HEK293 (cell line): ENCODE data around the gene PSTPIP2.

Source experiments
- CTCF ChIP-seq: fragments of 450-650 bp; formaldehyde crosslinking; IDR thresholded peaks from 2 replicates; pipeline ENCODE4 v1.5.1; 2016; ENCODE audit warnings: missing biosample characterization, missing genetic modification characterization
- ELK4 ChIP-seq: IDR thresholded peaks from 2 replicates; pipeline ENCODE4 v1.6.1; 2011; ENCODE audit warnings: mild to moderate bottlenecking, low read depth, low read length, borderline replicate concordance
- FEZF1 ChIP-seq: fragments of 450-650 bp; formaldehyde crosslinking; IDR thresholded peaks from 2 replicates; pipeline ENCODE4 v1.5.1; 2016; ENCODE audit warnings: missing biosample characterization, missing genetic modification characterization
- GFI1B ChIP-seq: fragments of 450-650 bp; formaldehyde crosslinking; IDR thresholded peaks from 2 replicates; pipeline ENCODE4 v1.5.1; 2016; ENCODE audit warnings: missing biosample characterization, missing genetic modification characterization
- HOXC10 ChIP-seq: sonication (generic); formaldehyde crosslinking; IDR thresholded peaks from 2 replicates; pipeline ENCODE4 v1.8.1; 2023; ENCODE audit warnings: mild to moderate bottlenecking, missing genetic modification reagents
- IKZF3 ChIP-seq: fragments of 450-650 bp; IDR thresholded peaks from 2 replicates; pipeline ENCODE4 v1.5.0; 2018; ENCODE audit warnings: missing biosample characterization, mild to moderate bottlenecking, missing genetic modification characterization, moderate library complexity
- KLF1 ChIP-seq: fragments of 450-650 bp; formaldehyde crosslinking; IDR thresholded peaks from 2 replicates; pipeline ENCODE4 v1.5.1; 2016; ENCODE audit warnings: missing biosample characterization, missing genetic modification characterization
- KLF7 ChIP-seq: fragments of 450-650 bp; formaldehyde crosslinking; IDR thresholded peaks from 2 replicates; pipeline ENCODE4 v1.5.1; 2016; ENCODE audit warnings: missing biosample characterization, missing genetic modification characterization, borderline replicate concordance
- KLF9 ChIP-seq: fragments of 450-650 bp; formaldehyde crosslinking; IDR thresholded peaks from 2 replicates; pipeline ENCODE4 v1.5.1; 2016; ENCODE audit warnings: missing biosample characterization, missing genetic modification characterization, low read depth
- MYNN ChIP-seq: fragments of 450-650 bp; formaldehyde crosslinking; IDR thresholded peaks from 2 replicates; pipeline ENCODE4 v1.5.1; 2016; ENCODE audit warnings: missing biosample characterization, missing genetic modification characterization, borderline replicate concordance
- PRDM1 ChIP-seq: fragments of 450-650 bp; formaldehyde crosslinking; IDR thresholded peaks from 2 replicates; pipeline ENCODE4; 2016; ENCODE audit warnings: missing biosample characterization, missing genetic modification characterization
- PRDM10 ChIP-seq: fragments of 450-650 bp; formaldehyde crosslinking; IDR thresholded peaks from 2 replicates; pipeline ENCODE4 v1.5.1; 2016; ENCODE audit warnings: missing biosample characterization, missing genetic modification characterization
- REPIN1 ChIP-seq: fragments of 450-650 bp; formaldehyde crosslinking; IDR thresholded peaks from 2 replicates; pipeline ENCODE4 v1.5.1; 2017; ENCODE audit warnings: missing biosample characterization, missing genetic modification characterization, low read depth
- ZBTB10 ChIP-seq: fragments of 450-650 bp; formaldehyde crosslinking; IDR thresholded peaks from 2 replicates; pipeline ENCODE4 v1.5.1; 2016; ENCODE audit warnings: missing biosample characterization, missing genetic modification characterization
- ZEB2 ChIP-seq: fragments of 450-650 bp; formaldehyde crosslinking; IDR thresholded peaks from 2 replicates; pipeline ENCODE4 v1.5.1; 2016; ENCODE audit warnings: missing biosample characterization, missing genetic modification characterization
- ZFHX2 ChIP-seq: fragments of 450-650 bp; formaldehyde crosslinking; conservative IDR thresholded peaks from 2 replicates; pipeline ENCODE4 v1.5.1; 2016; ENCODE audit warnings: missing biosample characterization, missing genetic modification characterization
- ZFP69B ChIP-seq: fragments of 450-650 bp; formaldehyde crosslinking; IDR thresholded peaks from 2 replicates; pipeline ENCODE4 v1.5.1; 2016; ENCODE audit warnings: missing biosample characterization, missing genetic modification characterization
- ZNF114 ChIP-seq: fragments of 450-650 bp; formaldehyde crosslinking; IDR thresholded peaks from 2 replicates; pipeline ENCODE4 v1.5.0; 2017; ENCODE audit warnings: missing biosample characterization, missing genetic modification characterization
- ZNF146 ChIP-seq: fragments of 450-650 bp; formaldehyde crosslinking; IDR thresholded peaks from 2 replicates; pipeline ENCODE4 v1.5.1; 2016; ENCODE audit warnings: missing biosample characterization, missing genetic modification characterization
- ZNF24 ChIP-seq: fragments of 450-650 bp; formaldehyde crosslinking; IDR thresholded peaks from 2 replicates; pipeline ENCODE4 v1.5.1; 2016; ENCODE audit warnings: missing biosample characterization, missing genetic modification characterization
- ZNF274 ChIP-seq, 2 experiments: fragments of 200-500 bp in 1 of 2; fragments of 450-650 bp in 1 of 2; sonication (Bioruptor generic) in 1 of 2; formaldehyde crosslinking in 1 of 2; IDR thresholded peaks; 2 replicates each; pipeline versions ENCODE4 v1.5.1 to v1.6.1; 2014 to 2016; ENCODE audit warnings: borderline replicate concordance in 1 of 2, inconsistent platforms in 1 of 2, low read length in 1 of 2, missing biosample characterization in 1 of 2, missing genetic modification characterization in 1 of 2
- ZNF335 ChIP-seq: fragments of 450-650 bp; formaldehyde crosslinking; conservative IDR thresholded peaks from 2 replicates; pipeline ENCODE4 v1.5.1; 2016; ENCODE audit warnings: missing biosample characterization, missing genetic modification characterization
- ZNF394 ChIP-seq: fragments of 450-650 bp; formaldehyde crosslinking; IDR thresholded peaks from 2 replicates; pipeline ENCODE4 v1.5.1; 2016; ENCODE audit warnings: missing biosample characterization, missing genetic modification characterization, mild to moderate bottlenecking, moderate library complexity, borderline replicate concordance
- ZNF521 ChIP-seq: fragments of 450-650 bp; formaldehyde crosslinking; IDR thresholded peaks from 2 replicates; pipeline ENCODE4 v1.5.1; 2017; ENCODE audit warnings: missing biosample characterization, mild to moderate bottlenecking, missing genetic modification characterization
- ZNF555 ChIP-seq: fragments of 450-650 bp; formaldehyde crosslinking; conservative IDR thresholded peaks from 2 replicates; pipeline ENCODE4 v1.5.1; 2017; ENCODE audit warnings: missing biosample characterization, mild to moderate bottlenecking, missing genetic modification characterization, inconsistent platforms
- ZNF654 ChIP-seq: fragments of 450-650 bp; formaldehyde crosslinking; IDR thresholded peaks from 2 replicates; pipeline ENCODE4 v1.5.1; 2016; ENCODE audit warnings: low read depth, missing biosample characterization, missing genetic modification characterization
- ZNF660 ChIP-seq: fragments of 450-650 bp; IDR thresholded peaks from 2 replicates; pipeline ENCODE4 v1.5.1; 2018; ENCODE audit warnings: missing biosample characterization, mild to moderate bottlenecking, missing genetic modification characterization
- ZNF76 ChIP-seq: fragments of 450-650 bp; formaldehyde crosslinking; IDR thresholded peaks from 2 replicates; pipeline ENCODE4; 2016; ENCODE audit warnings: low read depth, missing biosample characterization, missing genetic modification characterization, borderline replicate concordance
- ZNF768 ChIP-seq: fragments of 450-650 bp; formaldehyde crosslinking; IDR thresholded peaks from 2 replicates; pipeline ENCODE4 v1.5.1; 2018; ENCODE audit warnings: missing biosample characterization, mild to moderate bottlenecking, missing genetic modification characterization
- ZNF843 ChIP-seq: fragments of 450-650 bp; formaldehyde crosslinking; IDR thresholded peaks from 2 replicates; pipeline ENCODE4 v1.5.1; 2016; ENCODE audit warnings: missing biosample characterization, missing genetic modification characterization
- ZXDB ChIP-seq: fragments of 450-650 bp; formaldehyde crosslinking; IDR thresholded peaks from 2 replicates; pipeline ENCODE4 v1.5.1; 2016; ENCODE audit warnings: missing biosample characterization, missing genetic modification characterization

Gene PSTPIP2

GRCh38 chr18:45967007-45967706 is 104.9 kb downstream of the PSTPIP2 start, which contains the start of gene EPG5 (continued):
- TF ChIP-seq ELK4 = no peak
- TF ChIP-seq ZXDB (tag by site-specific recombination) = peak; percentile 97
- TF ChIP-seq ZNF654 = no peak
- TF ChIP-seq ZNF521 (tag by site-specific recombination) = no peak
- TF ChIP-seq FEZF1 (tag by site-specific recombination) = peak; percentile 36; the same call in 1 of the 2 replicates
- no peak for TF ChIP-seq ZNF843 (tag by site-specific recombination)
- 0 out of 2 replicates have a peak, but pooled peaks have one; percentile 20 for TF ChIP-seq ZBTB10
- no peak for TF ChIP-seq IKZF3 (tag by site-specific recombination)
- peak; percentile 93 for TF ChIP-seq KLF9 (tag by site-specific recombination)
- no peak for TF ChIP-seq REPIN1 (tag by site-specific recombination)
- no peak for TF ChIP-seq ZFP69B (tag by site-specific recombination)
- no peak for TF ChIP-seq ZNF274 (IDR thresholded peaks at IDR 0.05; ENCODE audit: low read length)
- no peak for TF ChIP-seq ZNF274 (tag by site-specific recombination; IDR thresholded peaks at IDR 0.05; ENCODE audit: borderline replicate concordance)
- no peak for TF ChIP-seq ZNF555 (tag by site-specific recombination)
- TF ChIP-seq ZNF114 (tag by site-specific recombination) = no peak
- peak; percentile 52; the same call in 1 of the 2 replicates for TF ChIP-seq ZNF24 (tag by site-specific recombination)
- peak; percentile 63 for TF ChIP-seq ZFHX2 (tag by site-specific recombination)
- TF ChIP-seq ZNF335 (tag by site-specific recombination) = peak; percentile 98
- TF ChIP-seq KLF7 = peak; percentile 36; the same call in 1 of the 2 replicates
- TF ChIP-seq HOXC10 (CRISPR knock-in tag) = no peak
- TF ChIP-seq MYNN (tag by site-specific recombination) = no peak
- peak; percentile 48; the same call in 1 of the 2 replicates for TF ChIP-seq ZNF394 (tag by site-specific recombination)
- peak; percentile 19; the same call in 1 of the 2 replicates for TF ChIP-seq CTCF (tag by site-specific recombination)
- TF ChIP-seq PRDM10 (tag by site-specific recombination) = peak; percentile 98
- TF ChIP-seq PRDM1 (tag by site-specific recombination) = no peak
- TF ChIP-seq ZNF660 = peak; percentile 59; the same call in 1 of the 2 replicates
- peak; percentile 55; the same call in 1 of the 2 replicates for TF ChIP-seq ZNF76
- no peak for TF ChIP-seq ZNF768 (tag by site-specific recombination)
- peak; percentile 71 for TF ChIP-seq KLF1 (tag by site-specific recombination)
- no peak for TF ChIP-seq ZNF146 (tag by site-specific recombination)
- TF ChIP-seq ZEB2 (tag by site-specific recombination) = peak; percentile 87
- TF ChIP-seq GFI1B (tag by site-specific recombination) = no peak
